SU-DHL-6 (cell line): ENCODE measurements around the gene SUPT20HL1.

Experiments
- EZH2phosphoT487 ChIP-seq: fragments of 200-600 bp; sonication (generic), shearing (Covaris generic); conservative IDR thresholded peaks from 2 replicates; pipeline ENCODE4 v1.6.1; 2018; ENCODE audit warnings: mild to moderate bottlenecking, antibody characterized with exemption, low read length, moderate library complexity, mixed read lengths
- TF ChIP-seq, protein P1 (sequence below): fragments of 200-600 bp; sonication (generic); IDR thresholded peaks from one replicate; pipeline ENCODE4 v1.5.1; 2017; ENCODE audit warnings: antibody characterized with exemption, mild to moderate bottlenecking, low read length, moderate library complexity; ENCODE audit not compliant: insufficient read depth, poor library complexity, severe bottlenecking

DNA sequence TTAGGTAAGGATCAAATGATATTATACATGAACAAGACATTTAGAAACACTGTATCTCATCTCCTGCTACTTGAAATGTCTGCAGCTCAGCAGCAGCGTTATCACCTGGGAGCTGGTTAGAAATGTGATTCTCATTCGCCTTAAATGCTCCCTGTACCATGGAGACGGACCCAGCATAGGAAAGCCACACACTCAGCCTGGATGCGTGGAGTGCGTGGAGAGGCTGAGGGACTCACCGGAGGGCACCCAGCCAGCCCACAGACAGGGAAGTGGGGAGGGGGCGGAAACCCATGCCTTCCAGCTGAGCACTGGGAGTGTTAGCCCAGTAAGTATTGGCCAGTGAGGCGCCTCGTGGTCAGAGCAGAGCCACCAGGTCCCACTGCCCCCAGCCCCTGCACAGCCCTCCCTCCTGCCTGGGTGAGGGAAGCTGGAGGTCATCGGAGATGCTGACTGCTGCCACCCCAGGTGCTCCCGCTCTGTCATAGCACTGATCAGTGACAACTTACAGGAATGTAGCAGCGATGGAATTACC lies 15.2 kb downstream of the SUPT20HL1 start:
- TF ChIP-seq, protein P1, sequence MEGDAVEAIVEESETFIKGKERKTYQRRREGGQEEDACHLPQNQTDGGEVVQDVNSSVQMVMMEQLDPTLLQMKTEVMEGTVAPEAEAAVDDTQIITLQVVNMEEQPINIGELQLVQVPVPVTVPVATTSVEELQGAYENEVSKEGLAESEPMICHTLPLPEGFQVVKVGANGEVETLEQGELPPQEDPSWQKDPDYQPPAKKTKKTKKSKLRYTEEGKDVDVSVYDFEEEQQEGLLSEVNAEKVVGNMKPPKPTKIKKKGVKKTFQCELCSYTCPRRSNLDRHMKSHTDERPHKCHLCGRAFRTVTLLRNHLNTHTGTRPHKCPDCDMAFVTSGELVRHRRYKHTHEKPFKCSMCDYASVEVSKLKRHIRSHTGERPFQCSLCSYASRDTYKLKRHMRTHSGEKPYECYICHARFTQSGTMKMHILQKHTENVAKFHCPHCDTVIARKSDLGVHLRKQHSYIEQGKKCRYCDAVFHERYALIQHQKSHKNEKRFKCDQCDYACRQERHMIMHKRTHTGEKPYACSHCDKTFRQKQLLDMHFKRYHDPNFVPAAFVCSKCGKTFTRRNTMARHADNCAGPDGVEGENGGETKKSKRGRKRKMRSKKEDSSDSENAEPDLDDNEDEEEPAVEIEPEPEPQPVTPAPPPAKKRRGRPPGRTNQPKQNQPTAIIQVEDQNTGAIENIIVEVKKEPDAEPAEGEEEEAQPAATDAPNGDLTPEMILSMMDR = no peak
- no peak for TF ChIP-seq EZH2phosphoT487
